ENCODE results near the gene WDTC1. TPM values are rescaled to one million over a fixed set of nuclear protein-coding genes. Genes with fewer than 3 reads are reported as not detected.
"Not testable (repeated sequence)": the region's sequence is repeated elsewhere in the genome, so short reads cannot be mapped to it uniquely, and the experiment has no call there.

WDTC1 gene, protein sequence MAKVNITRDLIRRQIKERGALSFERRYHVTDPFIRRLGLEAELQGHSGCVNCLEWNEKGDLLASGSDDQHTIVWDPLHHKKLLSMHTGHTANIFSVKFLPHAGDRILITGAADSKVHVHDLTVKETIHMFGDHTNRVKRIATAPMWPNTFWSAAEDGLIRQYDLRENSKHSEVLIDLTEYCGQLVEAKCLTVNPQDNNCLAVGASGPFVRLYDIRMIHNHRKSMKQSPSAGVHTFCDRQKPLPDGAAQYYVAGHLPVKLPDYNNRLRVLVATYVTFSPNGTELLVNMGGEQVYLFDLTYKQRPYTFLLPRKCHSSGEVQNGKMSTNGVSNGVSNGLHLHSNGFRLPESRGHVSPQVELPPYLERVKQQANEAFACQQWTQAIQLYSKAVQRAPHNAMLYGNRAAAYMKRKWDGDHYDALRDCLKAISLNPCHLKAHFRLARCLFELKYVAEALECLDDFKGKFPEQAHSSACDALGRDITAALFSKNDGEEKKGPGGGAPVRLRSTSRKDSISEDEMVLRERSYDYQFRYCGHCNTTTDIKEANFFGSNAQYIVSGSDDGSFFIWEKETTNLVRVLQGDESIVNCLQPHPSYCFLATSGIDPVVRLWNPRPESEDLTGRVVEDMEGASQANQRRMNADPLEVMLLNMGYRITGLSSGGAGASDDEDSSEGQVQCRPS
- polyA plus RNA-seq (ENCODE audit: insufficient read length) = 28.7 TPM

DNA sequence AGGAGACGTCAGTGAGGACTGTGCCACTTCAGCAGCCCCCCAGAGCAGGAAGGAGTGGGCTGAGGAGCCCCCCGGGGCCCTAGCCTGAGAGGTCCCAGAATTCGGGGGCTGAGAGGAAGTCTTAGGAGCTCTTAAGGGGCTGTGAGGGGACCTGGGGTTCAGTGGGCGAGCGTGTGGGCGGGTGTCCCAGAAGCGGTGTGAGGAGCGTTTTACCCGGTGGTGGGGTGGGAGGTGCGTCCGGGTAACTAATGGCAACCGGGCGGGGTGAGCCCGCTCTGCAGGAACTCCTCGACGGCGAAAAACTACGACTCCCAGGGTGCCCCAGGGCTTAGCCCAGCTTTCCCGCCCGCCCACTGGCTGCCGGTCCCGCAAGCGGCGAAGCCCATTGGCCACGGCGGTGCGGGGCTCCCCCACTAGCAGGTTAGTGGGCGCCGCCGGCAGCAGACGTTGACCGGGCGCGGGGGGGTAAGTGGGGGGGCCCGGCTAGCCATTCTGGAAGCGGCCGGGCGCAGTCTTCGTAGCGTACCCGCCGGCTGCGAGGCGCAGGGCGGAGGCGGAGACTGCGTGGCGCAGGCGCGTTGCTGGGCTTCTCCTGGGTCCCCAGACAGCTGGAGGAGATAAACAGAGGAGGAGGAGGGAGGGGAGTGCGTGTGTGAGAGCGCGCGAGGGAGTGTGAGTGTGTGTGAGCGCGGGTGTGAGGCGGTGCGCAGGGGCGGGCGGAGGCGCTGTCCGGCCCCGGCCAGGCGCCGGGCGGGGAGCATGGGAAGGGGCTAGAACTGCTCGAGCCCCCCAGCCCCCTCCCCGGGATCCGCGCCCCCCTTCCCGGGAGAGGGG, at the start of gene WDTC1:
Gene WDTC1, plus strand, starts transcription at position 584 of the 834 bp plus-strand sequence. CDS start 26,423 bp downstream, outside the sequence.
- peak; percentile 88 for DNase-seq (ENCODE audit: low read depth)

DNA sequence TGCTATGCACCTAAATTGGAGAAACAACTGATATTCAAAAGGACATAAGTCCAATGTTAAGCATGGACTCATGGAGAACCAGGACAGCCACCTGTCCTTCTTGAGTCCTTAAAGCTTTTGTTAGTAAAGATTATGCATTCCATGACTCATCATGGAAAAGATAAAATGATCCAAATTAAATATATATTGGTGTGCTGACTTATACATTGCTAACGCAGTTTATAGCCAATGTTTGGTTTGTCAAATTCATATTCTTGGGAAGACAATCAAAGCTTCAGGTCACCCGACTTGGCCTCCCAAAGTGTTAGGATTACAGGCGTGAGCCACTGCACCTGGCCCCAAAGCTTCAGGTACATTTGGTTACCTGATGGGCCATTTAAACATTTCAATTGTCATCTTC, 49.8 kb upstream of the WDTC1 start:
- not testable (repeated sequence) for DNase-seq (ENCODE audit: low read depth)

DNA sequence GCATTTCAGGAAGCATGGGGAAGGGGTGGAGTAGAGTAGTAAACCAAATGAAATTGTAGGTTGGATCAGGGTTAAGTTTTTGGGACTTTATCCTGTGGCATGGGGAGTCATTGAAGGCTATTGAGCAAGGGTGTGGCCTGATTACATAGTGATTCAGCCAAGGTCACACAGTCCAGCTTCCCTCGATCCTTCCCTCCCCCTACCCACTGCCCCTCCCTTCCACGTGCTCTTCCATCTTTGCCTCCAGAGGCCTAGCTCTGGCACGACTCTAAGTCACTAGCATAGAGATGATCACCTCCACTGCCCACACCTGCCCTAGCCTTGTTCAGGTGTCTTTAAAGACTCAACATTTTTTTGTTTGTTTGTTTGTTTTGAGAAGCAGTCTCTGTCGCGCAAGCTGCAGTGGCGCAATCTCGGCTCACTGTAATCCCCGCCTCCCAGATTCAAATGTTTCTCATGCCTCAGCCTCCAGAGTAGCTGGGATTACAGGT, 42.3 kb upstream of the WDTC1 start:
- DNase-seq (ENCODE audit: low read depth) = no peak

DNA sequence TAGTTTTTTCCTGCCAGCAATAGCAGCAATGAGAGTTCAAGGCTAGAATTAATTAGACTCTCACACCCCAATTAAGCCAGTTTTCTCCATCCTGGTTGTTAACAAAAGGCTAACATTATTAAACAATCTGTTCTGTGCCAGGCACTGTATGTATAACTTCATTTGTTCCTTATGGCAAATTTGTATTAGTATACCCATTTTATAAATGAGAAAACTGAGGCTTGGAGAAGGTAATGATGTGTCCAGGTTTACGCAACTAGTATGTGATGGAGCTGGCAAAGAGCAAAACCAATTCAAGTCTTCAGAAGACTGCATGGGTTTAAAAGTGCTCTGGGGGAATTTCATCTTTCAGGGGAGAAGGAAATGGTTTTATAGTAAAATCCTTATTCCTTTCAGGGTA, 41.2 kb upstream of the WDTC1 start:
- no peak for DNase-seq (ENCODE audit: low read depth)

DNA sequence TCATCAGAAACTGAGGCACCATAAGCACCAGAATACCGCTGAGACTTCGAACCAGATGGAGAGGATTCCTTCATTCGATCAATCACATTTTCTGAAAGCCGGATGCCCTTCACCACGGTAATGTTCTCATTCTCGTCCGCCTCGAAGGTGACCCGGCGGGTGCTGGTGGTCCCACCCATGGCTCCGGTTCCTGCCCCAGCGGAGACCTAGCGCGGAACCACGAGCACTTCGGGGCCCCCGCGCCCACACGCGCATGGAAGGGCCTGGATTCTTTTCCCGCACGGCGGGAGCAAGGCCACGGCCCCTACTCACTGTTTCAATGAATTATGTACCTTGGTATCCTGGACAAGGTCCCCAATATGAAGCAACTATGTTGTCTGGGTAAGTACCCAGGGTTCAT, 33.1 kb upstream of the WDTC1 start:
- DNase-seq (ENCODE audit: low read depth) = no peak

DNA sequence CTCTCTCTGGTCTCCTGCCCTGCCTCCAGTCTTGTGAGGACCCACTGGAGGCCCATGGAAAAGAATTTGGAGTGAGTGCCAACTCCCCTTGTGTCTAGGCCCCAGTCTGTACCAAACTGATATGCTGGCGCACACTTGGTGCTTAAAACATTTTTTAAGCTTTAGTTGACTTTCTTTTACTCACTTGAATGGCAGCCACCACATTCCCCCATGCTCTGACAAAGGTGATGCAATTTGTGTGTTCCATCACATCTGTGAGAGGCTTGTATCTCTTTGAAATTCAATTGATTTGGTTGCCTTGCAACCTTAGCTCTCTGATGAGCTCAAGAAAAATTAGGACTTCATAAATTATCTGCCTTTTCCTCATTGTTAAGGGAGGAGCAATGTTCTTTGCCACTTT, 30.5 kb upstream of the WDTC1 start:
- no peak for DNase-seq (ENCODE audit: low read depth)

DNA sequence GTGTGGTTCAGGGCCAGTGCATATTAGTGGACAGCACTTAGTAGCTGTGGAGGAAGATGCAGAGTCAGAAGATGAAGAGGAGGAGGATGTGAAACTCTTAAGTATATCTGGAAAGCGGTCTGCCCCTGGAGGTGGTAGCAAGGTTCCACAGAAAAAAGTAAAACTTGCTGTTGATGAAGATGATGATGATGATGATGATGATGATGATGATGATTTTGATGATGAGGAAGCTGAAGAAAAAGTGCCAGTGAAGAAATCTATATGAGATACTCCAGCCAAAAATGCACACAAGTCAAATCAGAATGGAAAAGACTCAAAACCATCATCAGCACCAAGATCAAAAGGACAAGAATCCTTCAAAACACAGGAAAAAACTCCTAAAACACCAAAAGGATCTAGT, 27.2 kb upstream of the WDTC1 start:
- DNase-seq (ENCODE audit: low read depth) = not testable (repeated sequence)

DNA sequence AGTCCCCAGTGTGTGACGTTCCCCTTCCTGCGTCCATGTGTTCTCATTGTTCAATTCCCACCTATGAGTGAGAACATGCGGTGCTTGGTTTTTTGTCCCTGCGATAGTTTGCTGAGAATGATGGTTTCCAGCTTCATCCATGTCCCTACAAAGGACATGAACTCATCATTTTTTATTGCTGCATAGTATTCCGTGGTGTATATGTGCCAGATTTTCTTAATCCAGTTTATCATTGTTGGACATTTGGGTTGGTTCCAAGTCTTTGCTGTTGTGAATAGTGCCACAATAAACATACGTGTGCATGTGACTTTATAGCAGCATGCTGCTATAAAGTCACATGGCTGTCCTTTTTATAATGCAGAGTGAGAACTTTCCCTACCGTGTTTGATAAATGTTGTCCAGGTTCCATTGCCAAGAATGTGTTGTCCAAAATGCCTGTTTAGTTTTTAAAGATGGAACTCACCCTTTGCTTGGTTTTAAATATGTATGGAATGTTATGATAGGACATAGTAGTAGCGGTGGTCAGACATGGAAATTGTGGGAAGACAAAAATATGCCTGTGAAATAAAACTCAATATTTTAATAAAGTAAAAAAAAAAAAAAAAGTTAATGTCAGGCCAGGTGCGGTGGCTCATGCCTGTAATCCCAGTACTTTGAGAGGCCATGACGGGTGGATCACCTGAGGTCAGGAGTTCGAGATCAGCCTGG, 26.1 kb upstream of the WDTC1 start:
- DNase-seq (ENCODE audit: low read depth) = not testable (repeated sequence)

DNA sequence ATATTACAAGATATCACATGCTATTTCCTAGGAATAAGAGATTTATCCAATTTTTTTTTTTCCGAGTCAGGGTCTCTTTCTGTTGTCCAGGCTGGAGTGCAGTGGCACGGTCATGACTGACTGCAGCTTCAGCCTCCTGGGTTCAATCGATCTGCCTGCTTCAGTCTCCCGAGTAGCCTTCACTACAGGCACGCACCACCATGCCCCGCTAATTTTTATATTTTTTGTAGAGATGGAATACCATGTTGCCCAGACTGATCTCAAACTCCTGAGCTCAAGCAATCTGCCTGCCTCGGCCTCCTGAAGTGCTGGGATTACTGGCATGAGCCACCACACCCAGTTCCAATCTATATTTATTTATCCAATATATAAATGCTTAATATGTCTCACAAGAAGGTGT, 18.0 kb upstream of the WDTC1 start:
- no peak for DNase-seq (ENCODE audit: low read depth)

DNA sequence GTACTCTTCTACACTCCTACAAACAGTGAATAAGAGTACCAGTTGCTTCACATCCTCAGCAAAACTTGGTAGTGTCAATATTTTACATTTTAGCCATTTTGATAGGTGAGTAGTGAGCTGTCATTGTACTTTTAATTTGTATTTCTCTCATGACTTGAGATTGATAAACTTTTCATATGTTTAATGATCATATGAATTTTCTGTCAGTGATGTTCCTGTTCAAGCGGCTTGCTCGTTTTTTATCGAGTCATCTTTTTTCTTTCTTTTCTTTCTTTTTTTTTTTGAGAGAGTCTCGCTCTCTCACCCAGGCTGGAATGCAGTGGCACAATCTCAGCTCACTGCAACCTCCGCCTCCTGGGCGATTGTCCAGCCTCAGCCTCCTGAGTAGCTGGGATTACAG, 17.0 kb upstream of the WDTC1 start:
- no peak for DNase-seq (ENCODE audit: low read depth)

DNA sequence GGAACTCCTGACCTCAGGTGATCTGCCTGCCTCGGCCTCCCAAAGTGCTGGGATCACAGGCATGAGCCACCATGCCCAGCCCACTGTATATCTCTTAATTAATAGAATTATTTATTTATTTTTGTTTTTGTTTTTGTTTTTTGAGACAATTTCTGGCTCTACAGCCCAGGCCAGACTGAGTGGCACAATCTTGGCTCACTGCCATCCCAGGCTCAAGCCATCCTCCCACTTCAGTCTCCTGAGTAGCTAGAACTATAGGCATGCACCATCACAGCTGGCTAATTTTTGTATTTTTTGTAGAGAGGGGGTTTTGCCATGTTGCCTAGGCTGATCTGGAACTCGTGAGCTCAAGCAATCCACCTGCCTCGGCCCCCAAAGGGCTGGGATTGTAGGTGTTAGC, 15.7 kb upstream of the WDTC1 start:
- DNase-seq (ENCODE audit: low read depth) = no peak

DNA sequence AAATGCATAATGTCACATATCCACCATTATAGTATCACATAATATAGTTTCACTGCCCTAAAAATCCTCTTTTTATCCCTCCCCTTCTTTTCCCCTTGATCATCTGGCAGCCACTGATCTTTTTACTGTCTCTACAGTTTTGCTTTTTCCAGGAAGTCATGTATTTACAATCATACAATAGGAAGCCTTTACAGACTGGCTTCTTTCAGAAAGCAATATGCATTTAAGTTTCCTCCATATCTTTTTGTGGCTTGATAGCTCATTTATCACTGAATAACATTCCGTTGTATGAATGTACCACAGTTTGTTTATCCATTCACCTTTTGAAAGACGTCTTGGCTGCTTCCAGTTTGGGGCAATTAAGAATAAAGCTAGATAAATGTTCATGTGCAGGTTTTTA, 14.3 kb upstream of the WDTC1 start:
- no peak for DNase-seq (ENCODE audit: low read depth)

DNA sequence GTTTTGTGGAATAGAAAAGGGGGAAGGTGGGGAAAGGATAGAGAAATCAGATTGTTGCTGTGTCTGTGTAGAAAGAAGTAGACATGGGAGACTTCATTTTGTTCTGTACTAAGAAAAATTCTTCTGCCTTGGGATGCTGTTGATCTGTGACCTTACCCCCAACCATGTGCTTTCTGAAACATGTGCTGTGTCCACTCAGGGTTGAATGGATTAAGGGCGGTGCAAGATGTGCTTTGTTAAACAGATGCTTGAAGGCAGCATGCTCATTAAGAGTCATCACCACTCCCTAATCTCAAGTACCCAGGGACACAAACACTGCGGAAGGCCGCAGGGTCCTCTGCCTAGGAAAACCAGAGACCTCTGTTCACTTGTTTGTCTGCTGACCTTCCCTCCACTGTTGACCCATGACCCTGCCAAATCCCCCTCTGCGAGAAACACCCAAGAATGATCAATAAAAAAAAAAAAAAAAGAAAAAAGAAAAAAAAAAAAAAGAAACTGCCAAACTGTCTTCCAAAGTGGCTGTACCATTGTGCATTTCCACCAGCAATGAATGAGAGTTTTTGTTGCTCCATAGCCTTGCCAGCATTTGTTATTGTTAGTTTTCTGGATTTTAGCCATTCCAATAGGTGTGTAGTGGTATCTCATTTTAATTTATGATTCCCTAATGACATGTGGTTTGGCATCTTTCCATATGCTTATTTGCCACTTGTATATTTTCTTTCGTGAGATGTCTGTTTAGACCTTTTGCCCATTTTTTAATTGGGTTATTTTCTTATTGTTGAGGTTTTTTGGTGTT, 13.5 kb upstream of the WDTC1 start:
- not testable (repeated sequence) for DNase-seq (ENCODE audit: low read depth)

DNA sequence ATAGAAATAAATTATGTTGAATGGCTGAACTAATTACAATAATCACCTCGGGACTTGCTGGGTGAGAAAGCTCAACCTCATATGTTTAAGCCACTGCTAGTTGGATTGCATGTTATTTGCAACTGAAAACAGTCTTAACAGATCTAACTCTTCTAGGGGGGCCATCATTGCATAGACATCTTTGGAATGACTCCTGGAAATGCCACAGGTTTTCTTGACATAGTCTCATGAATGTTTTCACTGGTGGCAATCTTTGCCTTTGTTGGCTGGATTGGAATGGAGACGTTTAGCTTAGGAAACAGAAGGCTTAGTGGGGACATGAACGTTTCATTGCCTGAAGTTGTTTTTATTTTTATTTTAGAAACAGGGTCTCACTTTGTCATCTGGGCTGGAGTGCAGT, 8.8 kb upstream of the WDTC1 start:
- DNase-seq (ENCODE audit: low read depth) = no peak

DNA sequence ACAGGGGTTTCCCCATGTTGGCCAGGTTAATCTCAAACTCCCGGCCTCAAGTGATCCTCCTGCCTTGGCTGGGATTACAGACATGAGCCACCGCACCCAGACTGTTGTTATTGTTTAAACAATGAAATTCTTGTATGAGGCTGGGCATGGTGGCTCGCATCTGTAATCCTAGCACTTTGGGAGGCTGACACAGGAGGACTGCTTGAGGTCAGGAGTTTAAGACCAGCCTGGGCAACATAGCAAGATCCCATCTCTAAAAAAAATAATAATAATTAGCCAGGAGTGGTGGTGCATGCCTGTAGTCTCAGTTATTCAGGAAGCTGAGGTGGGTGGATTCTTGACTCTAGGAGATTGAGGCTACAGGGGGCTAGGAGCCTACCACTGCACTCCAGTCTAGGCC, 6.7 kb upstream of the WDTC1 start:
- DNase-seq (ENCODE audit: low read depth) = no peak

DNA sequence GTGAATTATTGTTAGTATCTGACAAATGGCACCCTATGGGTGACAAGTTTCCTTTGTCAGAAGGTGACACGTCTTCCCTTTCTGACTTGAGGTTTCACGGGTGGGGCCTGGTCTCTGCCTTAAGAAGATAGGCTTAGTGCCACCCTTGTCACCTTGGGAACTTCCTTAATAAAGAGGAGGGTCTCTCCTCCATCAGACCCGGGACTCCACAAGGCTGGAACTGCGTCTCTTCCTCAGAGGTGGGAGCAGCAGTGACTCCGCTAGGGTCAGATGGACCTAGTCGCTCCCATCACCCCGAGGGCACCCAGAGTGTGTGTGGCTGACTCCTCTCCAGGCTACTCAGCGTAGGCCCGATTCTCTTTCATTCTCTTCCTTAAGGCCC, 774 bp upstream of the WDTC1 start:
- no peak for DNase-seq (ENCODE audit: low read depth)

DNA sequence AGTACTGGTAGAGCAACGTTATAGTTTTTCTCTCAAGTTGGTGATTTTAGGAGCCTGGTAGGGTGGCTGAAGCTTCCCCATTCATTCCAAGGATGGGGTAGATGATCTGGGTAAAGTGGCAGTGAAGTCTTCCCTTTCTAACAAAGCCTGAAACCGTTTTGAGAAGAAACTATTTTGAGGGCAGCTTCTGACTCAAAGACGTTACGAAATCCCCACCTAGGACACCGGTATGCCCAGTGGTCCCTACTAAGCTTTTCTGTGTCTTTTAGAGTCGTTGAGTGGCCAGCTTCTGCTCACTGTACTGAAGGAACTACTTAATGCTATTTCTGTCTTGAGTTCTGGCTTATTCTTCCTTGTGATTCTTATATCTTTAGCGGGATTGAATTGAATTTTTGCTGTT, 1.4 kb downstream of the WDTC1 start:
- DNase-seq (ENCODE audit: low read depth) = no peak

DNA sequence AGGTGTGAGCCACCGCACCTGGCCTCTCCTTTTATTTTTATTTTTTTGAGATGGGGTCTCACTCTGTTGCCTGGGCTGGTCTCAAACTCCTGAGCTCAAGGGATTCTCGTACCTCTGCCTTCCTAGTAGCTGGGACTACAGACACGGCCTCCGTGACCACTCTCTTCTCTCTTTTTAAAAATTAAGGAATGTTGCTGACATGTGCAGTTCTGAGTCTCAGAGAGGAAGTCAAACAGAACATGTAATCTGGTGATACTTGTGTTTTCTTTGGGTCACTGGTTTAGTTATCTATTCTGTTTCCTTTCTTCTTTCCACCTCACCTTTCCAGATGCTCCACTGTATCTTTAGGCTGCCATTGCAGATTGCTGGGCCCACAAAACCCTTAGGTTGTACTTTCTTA, 2.7 kb downstream of the WDTC1 start:
- no peak for DNase-seq (ENCODE audit: low read depth)

DNA sequence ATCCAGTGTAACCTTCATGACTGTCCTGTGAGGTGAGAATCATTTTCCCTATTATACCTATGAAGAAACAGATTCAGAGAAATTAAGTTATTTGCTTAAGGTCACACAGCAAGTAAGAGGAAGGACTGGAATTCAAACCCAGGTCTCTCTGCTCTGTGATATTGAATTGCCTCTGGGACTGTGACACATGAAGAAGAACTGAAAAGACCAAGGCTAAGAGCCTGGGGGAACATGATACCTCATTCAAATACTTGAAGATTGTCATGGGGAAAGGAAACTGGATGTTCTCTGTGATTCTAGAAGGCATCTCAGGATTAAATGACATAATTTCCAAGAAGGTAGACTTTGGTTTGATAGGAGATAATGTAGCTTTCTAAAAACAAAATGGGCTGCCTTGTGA, 3.6 kb downstream of the WDTC1 start:
- no peak for DNase-seq (ENCODE audit: low read depth)

DNA sequence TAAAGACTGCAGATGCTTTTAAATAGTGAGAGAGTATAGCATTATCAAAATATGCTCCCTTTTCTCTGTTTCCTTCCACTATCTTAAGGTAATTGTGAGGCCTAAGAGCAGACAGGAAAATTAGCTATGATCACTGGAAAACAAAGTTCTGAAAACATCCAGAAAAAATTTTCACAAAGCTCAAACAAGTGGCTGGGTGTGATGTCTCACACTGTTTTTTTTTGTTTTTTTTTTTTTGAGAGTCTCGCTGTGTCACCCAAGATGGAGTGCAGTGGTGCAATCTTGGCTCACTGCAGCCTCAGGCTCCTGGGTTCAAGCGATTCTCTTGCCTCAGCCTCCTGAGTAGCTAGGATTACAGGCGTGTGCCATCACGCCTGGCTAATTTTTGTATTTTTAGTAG, 7.2 kb downstream of the WDTC1 start:
- no peak for DNase-seq (ENCODE audit: low read depth)

DNA sequence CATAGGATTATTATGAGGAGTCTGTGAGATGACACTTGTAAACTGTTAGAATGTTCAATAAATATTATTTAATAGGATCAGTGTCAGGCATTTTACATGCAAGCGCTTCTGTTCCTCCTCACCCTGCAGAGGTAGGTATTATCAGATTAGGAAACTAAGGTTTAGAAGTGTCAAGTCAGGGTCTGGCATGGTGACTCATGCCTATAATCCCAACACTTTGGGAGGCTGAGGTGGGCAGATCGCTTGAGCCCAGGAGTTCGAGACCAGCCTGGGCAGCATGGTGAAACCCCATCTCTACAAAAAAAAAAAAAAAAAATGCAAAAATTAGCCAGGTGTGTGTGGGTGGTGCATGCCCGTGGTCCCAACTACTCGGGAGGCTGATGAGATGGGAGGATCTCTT, 9.2 kb downstream of the WDTC1 start:
- DNase-seq (ENCODE audit: low read depth) = not testable (repeated sequence)

Measured in forelimb muscle (tissue), 1 donor.